Caco-2 (cell line): Measurements from ENCODE around the gene PPM1L. TPM values are rescaled to one million over a fixed set of nuclear protein-coding genes. Genes with fewer than 3 reads are reported as not detected.

Experiments used
- BruUV-seq: library from RNA; stranded (reverse); fragments of 400-500 nt; replicated peaks from 2 replicates; lab custom pipeline; 2021; lab: Mats Ljungman, UMichigan
- CTCF ChIA-PET: fragments of 300-600 bp; sonication (Branson Sonifier 250); formaldehyde crosslinking; loops from one replicate; lab custom pipeline; 2022; ENCODE audit warnings: antibody characterized with exemption; lab: Charles Lee
- POLR2A ChIA-PET: fragments of 300-600 bp; sonication (Branson Sonifier 250); formaldehyde crosslinking; loops from one replicate; lab custom pipeline; 2022; ENCODE audit warnings: antibody characterized with exemption; lab: Charles Lee
- DNase-seq, 2 experiments: peaks; one replicate each; pipeline versions ENCODE4 v3.0.0 to v3.0.0-alpha.2; 2020 to 2022
- H3K27me3 ChIP-seq: replicated peaks from 2 replicates; pipeline ENCODE4 v1.6.0; 2011; ENCODE audit warnings: low read length; ENCODE audit not compliant: control insufficient read depth, insufficient read depth
- H3K36me3 ChIP-seq: 2 replicates; pipeline ENCODE4 v1.5.1; 2011; ENCODE audit warnings: low read length; ENCODE audit not compliant: control insufficient read depth, insufficient read depth
- H3K4me1 ChIP-seq: fragments of 250-450 bp; sonication (Bioruptor Pico); 2 replicates; pipeline ENCODE4 v1.5.1; 2020; ENCODE audit warnings: mild to moderate bottlenecking
- H3K4me3 ChIP-seq: 2 replicates; pipeline ENCODE4 v1.5.1; 2011; ENCODE audit warnings: low read depth, mild to moderate bottlenecking, control low read depth, low read length
- H3K9me3 ChIP-seq: fragments of 250-450 bp; sonication (Bioruptor Pico); 2 replicates; pipeline ENCODE4 v1.5.1; 2020; ENCODE audit warnings: mild to moderate bottlenecking, moderate library complexity
- H3K27ac Mint-ChIP-seq: one replicate; pipeline ENCODE4 v1.8.0; 2022; ENCODE audit warnings: mixed read lengths; ENCODE audit not compliant: unreplicated experiment
- H3K27me3 Mint-ChIP-seq: one replicate; pipeline ENCODE4 v1.8.0; 2022; ENCODE audit warnings: mixed read lengths; ENCODE audit not compliant: insufficient read depth, unreplicated experiment
- H3K36me3 Mint-ChIP-seq: one replicate; pipeline ENCODE4 v1.8.0; 2022; ENCODE audit warnings: mild to moderate bottlenecking, mixed read lengths; ENCODE audit not compliant: insufficient read depth, unreplicated experiment
- H3K4me1 Mint-ChIP-seq: one replicate; pipeline ENCODE4 v1.8.0; 2022; ENCODE audit warnings: low read depth, mixed read lengths; ENCODE audit not compliant: unreplicated experiment
- H3K4me3 Mint-ChIP-seq: one replicate; pipeline ENCODE4 v1.8.0; 2022; ENCODE audit warnings: mild to moderate bottlenecking, moderate library complexity, mixed read lengths; ENCODE audit not compliant: unreplicated experiment
- H3K9me3 Mint-ChIP-seq: one replicate; pipeline ENCODE4 v1.8.0; 2022; ENCODE audit warnings: mixed read lengths; ENCODE audit not compliant: unreplicated experiment
- CTCF ChIP-seq, 2 experiments: fragments of 200-600 bp in 1 of 2; IDR thresholded peaks; 1 replicate in 1 of 2; 2 replicates in 1 of 2; pipeline versions ENCODE4 v1.5.1 to v1.8.0; 2011 to 2022; ENCODE audit warnings: antibody characterized with exemption in 1 of 2, control low read depth in 1 of 2, inconsistent platforms in 1 of 2, low read depth in 1 of 2, low read length in 1 of 2, mild to moderate bottlenecking in 1 of 2, moderate library complexity in 1 of 2; ENCODE audit not compliant: insufficient read depth in 1 of 2, severe bottlenecking in 1 of 2, unreplicated experiment in 1 of 2
- intact Hi-C: fragments of 100-400 bp; cut with micrococcal nuclease; formaldehyde crosslinking; loops from one replicate; pipeline ENCODE4 v1.10.0; 2022; ENCODE audit not compliant: unreplicated experiment
- total RNA-seq: library from RNA; stranded (reverse); gene quantifications from 2 replicates; pipeline ENCODE4 v1.2.3, GENCODE V29; 2022

Gene PPM1L
- total RNA-seq, 1 experiment from 2014 or later, result 2.0 TPM

- H3K36me3 Mint-ChIP-seq, result no peaks in the 10 kb centered on the region
- H3K36me3 ChIP-seq, result no peaks in the 10 kb centered on the region
- no peak for TF ChIP-seq CTCF (IDR thresholded peaks at IDR 0.05; ENCODE audit: insufficient read depth in 1 of 2, low read depth in 1 of 2, low read length in 1 of 2, severe bottlenecking in 1 of 2, unreplicated experiment in 1 of 2)
- H3K27ac Mint-ChIP-seq, result no peak overlapping the region
- POLR2A ChIA-PET, result no interaction called here
- H3K4me1 ChIP-seq, result no peaks in the 10 kb centered on the region
- H3K27me3 Mint-ChIP-seq, result peaks cover 3% of the 10 kb centered on the region
- intact Hi-C loops, result no loop called here
- CTCF ChIA-PET, result no interaction called here
- H3K9me3 ChIP-seq, result no peaks in the 10 kb centered on the region
- H3K4me3 Mint-ChIP-seq, result peak overlapping the region; percentile 23
- no peak for DNase-seq
- H3K27me3 ChIP-seq, result no peaks in the 10 kb centered on the region
- H3K9me3 Mint-ChIP-seq, result no peaks in the 10 kb centered on the region
- H3K4me1 Mint-ChIP-seq, result no peaks in the 10 kb centered on the region
- no peak overlapping the region for H3K4me3 ChIP-seq
- no TSS peak for BruUV-seq
These were observed 114.3 kb downstream of the PPM1L start for GRCh38 chr3:160870327-160870726.

GRCh38 chr3:160874736-160875135 lies 118.7 kb downstream of the PPM1L start:
- no peaks in the 10 kb centered on the region for H3K36me3 Mint-ChIP-seq
- H3K27me3 Mint-ChIP-seq, result peaks cover 3% of the 10 kb centered on the region
- BruUV-seq, result no TSS peak

GRCh38 chr3:160876643-160877042 lies 120.6 kb downstream of the PPM1L start:
- Mint-ChIP-seq H3K4me3 (no peak overlapping the region), H3K27me3 (no peaks in the 10 kb centered on the region), H3K9me3 (no peaks in the 10 kb centered on the region), H3K4me1 (no peaks in the 10 kb centered on the region), H3K27ac (no peak overlapping the region), H3K36me3 (no peaks in the 10 kb centered on the region)
- Histone ChIP-seq H3K27me3 (no peaks in the 10 kb centered on the region), H3K9me3 (no peaks in the 10 kb centered on the region), H3K4me1 (no peaks in the 10 kb centered on the region), H3K36me3 (no peaks in the 10 kb centered on the region), H3K4me3 (no peak overlapping the region)
- DNase-seq, result no peak
- no TSS peak for BruUV-seq
- POLR2A ChIA-PET, result no interaction called here
- CTCF ChIA-PET, result no interaction called here
- no peak for TF ChIP-seq CTCF (IDR thresholded peaks at IDR 0.05; ENCODE audit: insufficient read depth in 1 of 2, low read depth in 1 of 2, low read length in 1 of 2, severe bottlenecking in 1 of 2, unreplicated experiment in 1 of 2)
- intact Hi-C loops, result no loop called here

More at GRCh38 chr3:160874736-160875135, 118.7 kb downstream of the PPM1L start:
- intact Hi-C loops, result no loop called here
- TF ChIP-seq CTCF (IDR thresholded peaks at IDR 0.05; ENCODE audit: insufficient read depth in 1 of 2, low read depth in 1 of 2, low read length in 1 of 2, severe bottlenecking in 1 of 2, unreplicated experiment in 1 of 2), result no peak
- no peaks in the 10 kb centered on the region for H3K9me3 ChIP-seq
- POLR2A ChIA-PET, result no interaction called here
- no peak for DNase-seq
- no peaks in the 10 kb centered on the region for H3K27me3 ChIP-seq
- no peaks in the 10 kb centered on the region for H3K9me3 Mint-ChIP-seq
- no peaks in the 10 kb centered on the region for H3K4me1 ChIP-seq
- H3K4me1 Mint-ChIP-seq, result no peaks in the 10 kb centered on the region
- no peaks in the 10 kb centered on the region for H3K36me3 ChIP-seq
- H3K4me3 ChIP-seq, result no peak overlapping the region
- H3K27ac Mint-ChIP-seq, result no peak overlapping the region
- H3K4me3 Mint-ChIP-seq, result no peak overlapping the region
- CTCF ChIA-PET, result no interaction called here
